Measurements from ENCODE around the gene POLR3B. TPM values are rescaled to one million over a fixed set of nuclear protein-coding genes. Genes with fewer than 3 reads are reported as not detected.

The POLR3B gene
- total RNA-seq, 1 experiment from 2014 or later, result 10.7 TPM

DNA sequence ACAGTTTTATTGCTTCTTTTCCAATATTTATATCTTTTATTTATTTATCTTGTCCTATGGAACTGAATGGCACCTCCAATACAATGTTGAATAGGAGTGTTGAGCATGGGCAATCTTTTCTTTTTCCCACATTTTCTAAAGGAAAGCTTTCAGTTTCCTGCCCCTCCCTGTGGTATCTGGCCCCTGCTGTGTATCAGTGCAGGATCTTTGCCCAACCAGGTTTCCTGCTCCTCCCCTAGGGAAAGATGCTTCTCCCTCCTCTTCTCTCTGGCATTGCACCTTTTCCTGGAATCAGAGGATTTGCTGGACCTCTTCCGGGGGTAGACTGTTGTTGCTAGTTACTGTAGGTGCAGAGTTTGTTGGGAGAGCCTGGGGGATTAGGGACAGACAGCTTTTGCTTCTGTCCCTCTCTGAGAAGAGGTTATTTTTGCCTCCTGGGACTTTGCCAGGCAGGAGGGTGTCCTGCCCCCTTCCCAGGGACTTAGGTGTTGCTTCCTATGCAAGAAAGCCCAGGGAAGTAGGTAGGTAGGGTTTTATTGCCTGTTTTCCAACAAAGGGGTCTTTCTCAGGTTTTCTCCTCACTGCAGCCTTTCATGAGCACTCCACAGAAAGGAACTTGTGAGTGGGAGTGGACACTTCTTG lies 67.6 kb downstream of the POLR3B start:
- H3K9ac ChIP-seq (ENCODE audit: low read length), result no peak overlapping the region
- CTCF ChIA-PET, result no interaction called here
- no peaks in the 10 kb centered on the region for H3K79me2 ChIP-seq (ENCODE audit: insufficient read depth, low read length)
- H3K4me2 ChIP-seq (ENCODE audit: low read length), result no peak overlapping the region
- ATAC-seq (no peak), DNase-seq (ENCODE audit: low read depth, low spot score) (no peak)
- intact Hi-C loops (cut with micrococcal nuclease), result no loop called here
- RAD21 ChIA-PET (ENCODE audit: low non-redundant PET in 1 of 2, low total read pairs in 2 of 2, uncharacterized antibody in 2 of 2, unreplicated experiment in 2 of 2), result no interaction called here
- no peaks in the 10 kb centered on the region for H4K20me1 ChIP-seq (ENCODE audit: insufficient read depth)
- H3K4me1 ChIP-seq (ENCODE audit: control insufficient read depth in 1 of 2, insufficient read depth in 2 of 2, low read length in 2 of 2), result peaks cover 0 to 3% of the 10 kb centered on the region in 2 experiments; a peak in 1 of 4 replicates
- H3K9me2 ChIP-seq (ENCODE audit: insufficient read depth), result no peaks in the 10 kb centered on the region
- no peak overlapping the region for H3K4me3 ChIP-seq (replicated peaks in 1 of 2; ENCODE audit: low read depth in 1 of 2, low read length in 2 of 2)
- no peak overlapping the region for H2AFZ ChIP-seq (ENCODE audit: low read depth, low read length, poor library complexity, severe bottlenecking)
- H3K27me3 ChIP-seq (ENCODE audit: insufficient read depth, low read length), result no peaks in the 10 kb centered on the region
- H3K36me3 ChIP-seq (ENCODE audit: control insufficient read depth in 1 of 2, insufficient read depth in 2 of 2, low read length in 2 of 2), result no peaks in the 10 kb centered on the region; a peak in 1 of 4 replicates
- H3K9me3 ChIP-seq (ENCODE audit: control insufficient read depth in 1 of 2, insufficient read depth in 1 of 2, low read depth in 1 of 2, low read length in 2 of 2), result no peaks in the 10 kb centered on the region
- BruUV-seq (replicated peaks), result no TSS peak
- TF ChIP-seq, protein P1, sequence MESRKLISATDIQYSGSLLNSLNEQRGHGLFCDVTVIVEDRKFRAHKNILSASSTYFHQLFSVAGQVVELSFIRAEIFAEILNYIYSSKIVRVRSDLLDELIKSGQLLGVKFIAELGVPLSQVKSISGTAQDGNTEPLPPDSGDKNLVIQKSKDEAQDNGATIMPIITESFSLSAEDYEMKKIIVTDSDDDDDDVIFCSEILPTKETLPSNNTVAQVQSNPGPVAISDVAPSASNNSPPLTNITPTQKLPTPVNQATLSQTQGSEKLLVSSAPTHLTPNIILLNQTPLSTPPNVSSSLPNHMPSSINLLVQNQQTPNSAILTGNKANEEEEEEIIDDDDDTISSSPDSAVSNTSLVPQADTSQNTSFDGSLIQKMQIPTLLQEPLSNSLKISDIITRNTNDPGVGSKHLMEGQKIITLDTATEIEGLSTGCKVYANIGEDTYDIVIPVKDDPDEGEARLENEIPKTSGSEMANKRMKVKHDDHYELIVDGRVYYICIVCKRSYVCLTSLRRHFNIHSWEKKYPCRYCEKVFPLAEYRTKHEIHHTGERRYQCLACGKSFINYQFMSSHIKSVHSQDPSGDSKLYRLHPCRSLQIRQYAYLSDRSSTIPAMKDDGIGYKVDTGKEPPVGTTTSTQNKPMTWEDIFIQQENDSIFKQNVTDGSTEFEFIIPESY (IDR thresholded peaks at IDR 0.05; ENCODE audit: extremely low read depth, insufficient replicate concordance, low read length), result no peak
- TF ChIP-seq CBX3 (IDR thresholded peaks at IDR 0.05; ENCODE audit: low read depth), result no peak
- TF ChIP-seq EZH2 (IDR thresholded peaks at IDR 0.05), result no peak
- no peak for TF ChIP-seq EGR1 (IDR thresholded peaks at IDR 0.05; ENCODE audit: low read depth)
- no peak for TF ChIP-seq SRF (IDR thresholded peaks at IDR 0.05; ENCODE audit: low read depth)
- no peak for TF ChIP-seq ZNF274 (IDR thresholded peaks at IDR 0.05; ENCODE audit: low read depth, low read length)
- no peak for TF ChIP-seq YY1 (IDR thresholded peaks at IDR 0.05; ENCODE audit: extremely low read depth, insufficient replicate concordance, low read depth, low read length)
- TF ChIP-seq, protein P2, sequence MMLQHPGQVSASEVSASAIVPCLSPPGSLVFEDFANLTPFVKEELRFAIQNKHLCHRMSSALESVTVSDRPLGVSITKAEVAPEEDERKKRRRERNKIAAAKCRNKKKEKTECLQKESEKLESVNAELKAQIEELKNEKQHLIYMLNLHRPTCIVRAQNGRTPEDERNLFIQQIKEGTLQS (IDR thresholded peaks at IDR 0.05), result no peak
- TF ChIP-seq SIN3A (IDR thresholded peaks at IDR 0.05; ENCODE audit: low read depth), result no peak
- no peak for TF ChIP-seq EZH2phosphoT487 (IDR thresholded peaks at IDR 0.05; ENCODE audit: borderline replicate concordance)
- TF ChIP-seq JUND (IDR thresholded peaks at IDR 0.05), result no peak
- TF ChIP-seq, protein P3, sequence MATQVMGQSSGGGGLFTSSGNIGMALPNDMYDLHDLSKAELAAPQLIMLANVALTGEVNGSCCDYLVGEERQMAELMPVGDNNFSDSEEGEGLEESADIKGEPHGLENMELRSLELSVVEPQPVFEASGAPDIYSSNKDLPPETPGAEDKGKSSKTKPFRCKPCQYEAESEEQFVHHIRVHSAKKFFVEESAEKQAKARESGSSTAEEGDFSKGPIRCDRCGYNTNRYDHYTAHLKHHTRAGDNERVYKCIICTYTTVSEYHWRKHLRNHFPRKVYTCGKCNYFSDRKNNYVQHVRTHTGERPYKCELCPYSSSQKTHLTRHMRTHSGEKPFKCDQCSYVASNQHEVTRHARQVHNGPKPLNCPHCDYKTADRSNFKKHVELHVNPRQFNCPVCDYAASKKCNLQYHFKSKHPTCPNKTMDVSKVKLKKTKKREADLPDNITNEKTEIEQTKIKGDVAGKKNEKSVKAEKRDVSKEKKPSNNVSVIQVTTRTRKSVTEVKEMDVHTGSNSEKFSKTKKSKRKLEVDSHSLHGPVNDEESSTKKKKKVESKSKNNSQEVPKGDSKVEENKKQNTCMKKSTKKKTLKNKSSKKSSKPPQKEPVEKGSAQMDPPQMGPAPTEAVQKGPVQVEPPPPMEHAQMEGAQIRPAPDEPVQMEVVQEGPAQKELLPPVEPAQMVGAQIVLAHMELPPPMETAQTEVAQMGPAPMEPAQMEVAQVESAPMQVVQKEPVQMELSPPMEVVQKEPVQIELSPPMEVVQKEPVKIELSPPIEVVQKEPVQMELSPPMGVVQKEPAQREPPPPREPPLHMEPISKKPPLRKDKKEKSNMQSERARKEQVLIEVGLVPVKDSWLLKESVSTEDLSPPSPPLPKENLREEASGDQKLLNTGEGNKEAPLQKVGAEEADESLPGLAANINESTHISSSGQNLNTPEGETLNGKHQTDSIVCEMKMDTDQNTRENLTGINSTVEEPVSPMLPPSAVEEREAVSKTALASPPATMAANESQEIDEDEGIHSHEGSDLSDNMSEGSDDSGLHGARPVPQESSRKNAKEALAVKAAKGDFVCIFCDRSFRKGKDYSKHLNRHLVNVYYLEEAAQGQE (IDR thresholded peaks at IDR 0.05; ENCODE audit: low read depth), result no peak
- TF ChIP-seq CEBPB (IDR thresholded peaks at IDR 0.05; ENCODE audit: low read depth), result no peak
- no peak for TF ChIP-seq SP1 (IDR thresholded peaks at IDR 0.05; ENCODE audit: low read depth)
- TF ChIP-seq ELF1 (IDR thresholded peaks at IDR 0.05; ENCODE audit: borderline replicate concordance, low read depth), result no peak
- no peak for TF ChIP-seq POLR2A (IDR thresholded peaks at IDR 0.05; ENCODE audit: borderline replicate concordance, extremely low read depth, insufficient read depth, insufficient read length)
- TF ChIP-seq, protein P4, sequence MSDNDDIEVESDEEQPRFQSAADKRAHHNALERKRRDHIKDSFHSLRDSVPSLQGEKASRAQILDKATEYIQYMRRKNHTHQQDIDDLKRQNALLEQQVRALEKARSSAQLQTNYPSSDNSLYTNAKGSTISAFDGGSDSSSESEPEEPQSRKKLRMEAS (IDR thresholded peaks at IDR 0.05), result no peak
- H3K27ac ChIP-seq (ENCODE audit: low read depth, low read length), result no peak overlapping the region
- POLR2A ChIA-PET, result no interaction called here

All from HCT116 (cell line).